SKM-1 (cell line): ENCODE results near the gene ACR.
"Not testable (repeated sequence)": the region's sequence is repeated elsewhere in the genome, so short reads cannot be mapped to it uniquely, and the experiment has no call there.

Source experiments
- DNase-seq: peaks from one replicate; lab custom pipeline; 2025; ENCODE audit not compliant: unreplicated experiment; lab: John Stamatoyannopoulos, UW

Gene ACR

DNA sequence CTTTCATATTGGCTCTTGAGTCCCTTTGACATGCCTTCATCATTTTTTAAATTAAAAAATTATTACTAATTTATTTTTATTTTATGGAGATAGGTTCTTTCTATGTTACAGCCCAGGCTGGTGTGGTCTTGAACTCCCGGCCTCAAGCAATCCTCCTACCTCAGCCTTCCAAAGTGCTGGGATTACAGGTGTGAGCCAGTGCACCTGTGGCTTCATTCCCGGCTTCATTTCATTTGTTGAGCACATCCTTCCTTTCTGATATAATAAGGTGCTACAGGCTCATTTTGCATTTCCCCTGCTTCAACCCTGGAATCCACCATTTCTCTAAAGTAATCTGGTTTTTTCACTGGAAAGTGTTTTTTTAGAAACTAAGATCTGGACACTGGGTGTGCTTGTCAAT, 23.8 kb downstream of the ACR start:
- DNase-seq: not testable (repeated sequence)

DNA sequence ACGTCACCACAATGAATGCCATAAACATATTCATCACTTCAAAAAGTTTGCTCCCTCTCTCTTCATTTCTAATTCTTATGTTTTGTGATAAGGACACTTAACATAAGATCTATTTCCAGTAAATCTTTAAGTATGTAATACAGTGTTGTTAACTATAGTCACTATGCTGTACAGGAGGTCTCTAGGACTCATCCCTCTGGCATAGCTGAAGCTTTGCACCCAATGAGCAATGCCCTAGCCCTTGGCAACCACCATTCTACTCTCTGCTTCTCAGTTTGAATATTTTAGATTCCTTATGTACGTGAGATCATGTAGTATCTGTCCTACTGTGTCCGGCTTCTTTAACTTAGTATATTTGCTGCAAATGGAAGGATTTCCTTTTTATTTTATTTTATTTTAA, 26.3 kb downstream of the ACR start:
- not testable (repeated sequence) for DNase-seq

DNA sequence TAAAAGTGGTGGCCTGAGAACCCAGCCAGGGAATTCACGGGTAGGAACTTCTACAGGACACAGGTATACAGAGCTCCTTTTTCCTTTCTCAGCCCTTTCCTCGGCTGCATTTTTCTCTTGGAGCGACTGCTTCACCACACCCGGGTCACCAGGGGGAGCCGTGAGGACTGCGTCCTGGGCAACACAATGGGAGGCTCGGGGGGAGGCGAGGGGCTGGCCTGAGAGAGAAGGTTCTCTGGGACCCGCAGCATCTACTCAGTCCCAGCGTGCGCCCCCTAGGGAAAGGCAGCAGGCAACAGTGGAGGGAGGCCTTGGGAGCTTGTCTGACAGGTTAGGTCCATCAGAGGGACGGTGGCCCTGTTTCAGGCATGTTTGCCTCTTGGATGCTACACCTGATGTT, 37.1 kb downstream of the ACR start:
- peak; percentile 6 for DNase-seq

DNA sequence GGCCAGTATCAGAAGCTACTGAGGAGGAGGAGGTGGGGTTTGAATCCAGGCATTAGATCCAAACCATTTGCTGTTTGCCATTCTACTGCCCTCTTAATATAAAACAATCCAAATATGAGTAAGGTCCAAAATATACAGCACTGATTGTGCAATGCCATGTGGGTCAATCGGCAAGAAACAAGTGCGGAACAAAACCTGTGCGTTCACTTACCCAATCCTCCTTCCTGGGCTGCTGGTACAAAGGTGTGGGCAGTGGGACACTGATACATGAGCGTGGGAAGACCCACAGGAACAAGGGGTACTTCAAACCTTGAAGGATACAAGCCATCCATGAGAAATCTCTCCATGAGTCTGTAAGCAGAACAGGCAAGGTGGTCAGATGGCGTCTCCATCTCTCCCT, 39.6 kb downstream of the ACR start:
- DNase-seq: not testable (repeated sequence)

DNA sequence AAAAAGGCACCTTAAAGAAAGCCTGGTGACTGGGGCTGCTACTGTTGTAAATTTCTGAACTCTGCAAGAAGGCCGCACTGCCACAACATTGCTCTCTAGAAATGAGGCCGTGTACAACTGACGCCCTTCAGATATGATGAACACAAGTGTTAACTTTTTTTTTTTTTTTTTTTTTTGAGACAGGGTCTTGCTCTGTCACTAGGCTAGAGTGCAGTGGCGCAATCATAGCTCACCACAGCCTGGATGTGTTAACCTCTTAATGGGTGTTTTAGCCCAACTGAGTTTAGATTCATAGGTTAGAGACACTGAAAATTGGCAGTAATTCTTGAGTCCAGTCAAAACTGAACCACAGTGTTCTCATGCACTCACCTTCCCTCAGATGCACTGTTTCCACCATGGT, 42.2 kb downstream of the ACR start:
- DNase-seq: not testable (repeated sequence)

DNA sequence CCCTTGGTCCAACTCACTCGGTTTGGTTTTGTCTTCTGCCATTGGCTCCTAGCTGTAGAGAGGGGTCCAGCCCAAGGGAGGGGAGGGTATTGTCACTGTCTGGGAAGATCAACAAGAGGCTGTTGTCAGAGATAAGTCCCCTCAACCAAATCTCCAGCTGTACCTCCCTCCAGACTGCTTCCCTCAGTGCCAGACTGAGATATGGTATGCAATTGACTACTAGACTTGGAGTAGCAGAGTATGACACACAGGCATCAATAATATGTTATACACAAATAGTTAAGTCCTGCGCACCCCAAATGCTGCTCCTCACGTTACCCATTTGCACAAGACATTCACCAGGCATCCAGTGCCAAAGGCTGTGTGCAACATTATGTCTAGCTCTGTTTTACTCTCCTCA, 44.2 kb downstream of the ACR start:
- DNase-seq: not testable (repeated sequence)

DNA sequence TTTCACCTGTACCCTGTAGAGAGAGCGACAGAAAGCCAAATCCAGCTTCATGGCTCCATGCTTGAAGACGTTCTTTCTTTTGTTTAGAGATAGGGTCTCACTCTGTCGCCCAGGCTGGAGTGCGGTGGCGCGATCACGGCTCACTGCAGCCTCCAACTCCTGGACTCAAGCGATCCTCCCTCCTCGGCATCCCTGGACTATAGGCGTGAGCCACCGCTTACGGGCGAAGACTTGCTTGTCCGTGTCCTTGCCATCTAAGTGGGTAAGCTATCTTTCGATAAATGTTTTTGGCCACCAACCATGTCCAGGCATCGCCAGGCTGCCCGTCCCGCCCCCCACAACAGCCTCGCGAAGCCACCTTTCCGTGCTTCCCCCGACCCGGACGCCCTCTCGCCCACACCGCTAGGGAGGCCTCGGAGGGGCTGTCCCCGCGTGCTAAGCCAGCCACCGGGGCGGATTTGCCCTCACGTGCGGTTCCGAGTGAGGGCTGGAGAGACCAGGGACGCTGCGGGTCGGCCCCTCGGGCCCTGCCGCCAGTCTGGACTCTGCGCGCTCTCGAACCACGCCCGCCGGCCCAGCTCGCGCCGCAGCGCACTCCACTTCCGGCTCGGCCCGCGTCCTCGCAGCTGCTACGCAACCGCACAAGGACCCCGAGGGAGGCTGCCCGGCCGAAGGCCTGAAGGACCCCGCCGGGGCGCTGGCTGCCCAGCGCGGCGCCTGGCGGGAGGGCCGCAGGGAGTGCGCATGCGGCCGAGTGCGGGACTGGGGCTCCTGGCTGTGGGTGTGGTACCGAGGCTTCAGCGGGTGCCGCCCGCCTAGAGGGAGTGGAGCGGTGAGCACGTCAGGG, 45.3 kb downstream of the ACR start, which contains the start of gene RABL2B:
Gene RABL2B (minus strand): TSS at position 604 of the 847 bp plus-strand sequence. CDS start 1,342 bp downstream, outside the sequence.
- DNase-seq: peak; percentile 68

DNA sequence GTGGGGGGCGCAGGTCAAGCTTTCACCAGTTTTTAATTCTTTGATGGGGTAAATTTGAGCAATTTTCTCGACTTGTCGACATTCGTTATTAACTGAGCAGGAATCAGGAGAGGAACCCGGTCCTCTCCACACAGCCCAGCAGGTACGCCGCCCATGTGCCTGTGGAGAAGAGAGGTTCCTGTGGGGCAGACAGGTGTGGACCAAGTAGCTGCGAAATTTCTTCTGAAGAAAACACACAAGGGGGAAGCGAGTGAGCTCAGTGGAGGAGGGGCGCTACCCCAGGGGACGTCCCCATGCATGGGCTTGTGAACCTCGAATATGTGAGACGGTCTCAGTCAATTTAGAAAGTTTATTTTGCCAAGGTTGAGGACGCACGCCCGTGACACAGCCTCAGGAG, 45.9 kb downstream of the ACR start:
- not testable (repeated sequence) for DNase-seq

DNA sequence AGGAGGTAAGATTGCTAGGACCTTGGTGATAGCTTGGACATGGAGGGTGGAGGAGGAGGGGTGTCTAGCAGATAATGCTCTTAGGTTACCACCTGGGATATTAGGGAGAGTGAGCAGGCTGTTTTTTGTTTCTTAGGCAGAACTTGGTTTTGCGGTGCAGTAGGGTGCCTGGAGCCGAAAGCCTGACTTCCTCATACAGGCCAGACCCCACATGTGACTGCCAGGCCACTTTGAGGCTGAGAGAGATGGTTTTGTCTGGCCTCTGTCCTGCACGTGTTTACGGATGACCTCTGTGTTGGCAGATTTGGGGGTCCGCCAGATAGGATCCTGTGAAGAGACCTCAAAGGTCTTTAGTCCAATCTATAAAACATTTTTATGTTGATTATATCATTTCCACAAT, 47.3 kb downstream of the ACR start:
- not testable (repeated sequence) for DNase-seq

DNA sequence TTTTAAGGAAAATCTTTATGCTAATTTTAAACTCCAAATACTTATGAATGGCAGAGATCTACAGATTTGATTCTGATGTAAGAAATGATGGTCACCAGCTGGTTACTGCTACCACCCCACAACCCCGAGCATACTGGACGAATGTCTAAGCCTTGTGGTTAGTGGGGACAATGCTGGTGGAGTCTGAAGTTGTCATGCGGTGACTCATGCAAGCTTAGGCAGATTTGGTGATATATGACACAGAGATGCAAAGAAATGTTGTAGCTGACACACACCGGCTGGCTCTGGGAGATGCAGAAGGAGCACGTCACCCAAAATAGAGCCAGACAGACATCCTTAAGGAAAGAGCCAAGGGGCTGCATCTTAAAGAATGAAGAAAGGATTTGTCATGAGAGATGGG, 48.9 kb downstream of the ACR start:
- not testable (repeated sequence) for DNase-seq
